Ovary (tissue), 3 donors: ENCODE results near the gene COMMD3.

Experiments used
- POLR2A ChIP-seq: fragments of 450-650 bp; IDR thresholded peaks from one replicate; pipeline ENCODE4 v1.6.1; 2017; ENCODE audit warnings: antibody characterized with exemption, mild to moderate bottlenecking, moderate library complexity
- TF ChIP-seq, protein P1 (sequence below), 3 donors: fragments of 450-650 bp in 2 of 3; fragments of 200-600 bp in 1 of 3; IDR thresholded peaks; one replicate each; pipeline versions ENCODE4 v1.5.1 to v1.8.0; 2016 to 2022; ENCODE audit warnings: antibody characterized with exemption in 3 of 3, mild to moderate bottlenecking in 1 of 3
- donor health status: DM: no; HTN: no; CAD: no.

DNA sequence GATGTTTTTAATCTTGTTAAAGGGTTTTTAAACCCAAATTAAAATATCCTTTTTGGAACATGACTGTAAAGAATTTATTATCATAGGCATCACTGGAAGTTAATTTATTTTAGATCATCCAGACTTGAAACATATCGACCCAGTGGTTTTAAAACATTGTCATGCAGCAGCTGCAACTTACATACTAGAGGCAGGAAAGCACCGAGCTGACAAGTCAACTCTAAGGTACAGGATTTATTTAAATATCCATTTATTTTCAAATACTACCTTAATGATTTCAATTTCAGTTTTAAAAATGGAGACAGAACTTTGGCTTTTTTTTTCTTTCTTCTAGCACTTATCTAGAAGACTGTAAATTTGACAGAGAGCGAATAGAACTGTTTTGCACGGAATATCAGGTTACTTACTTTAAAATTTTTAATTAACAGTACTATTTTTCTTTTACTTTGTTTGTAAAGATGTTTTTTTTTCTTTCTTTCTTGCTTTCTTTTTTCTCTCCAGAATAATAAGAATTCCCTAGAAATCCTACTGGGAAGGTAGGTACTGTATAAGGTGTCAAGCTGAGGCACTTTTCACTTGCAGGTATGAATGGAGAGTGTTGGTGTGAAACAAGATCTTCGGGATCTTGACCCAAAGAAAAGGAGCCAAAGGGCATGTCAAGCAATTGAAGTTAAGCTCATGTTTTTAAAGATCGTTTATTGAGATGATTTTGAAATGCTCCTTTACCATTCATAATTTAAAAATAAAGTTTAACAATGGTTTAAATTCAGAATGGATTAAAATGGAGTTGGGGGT lies 1.8 kb downstream of the COMMD3 start:
- TF ChIP-seq, protein P1, sequence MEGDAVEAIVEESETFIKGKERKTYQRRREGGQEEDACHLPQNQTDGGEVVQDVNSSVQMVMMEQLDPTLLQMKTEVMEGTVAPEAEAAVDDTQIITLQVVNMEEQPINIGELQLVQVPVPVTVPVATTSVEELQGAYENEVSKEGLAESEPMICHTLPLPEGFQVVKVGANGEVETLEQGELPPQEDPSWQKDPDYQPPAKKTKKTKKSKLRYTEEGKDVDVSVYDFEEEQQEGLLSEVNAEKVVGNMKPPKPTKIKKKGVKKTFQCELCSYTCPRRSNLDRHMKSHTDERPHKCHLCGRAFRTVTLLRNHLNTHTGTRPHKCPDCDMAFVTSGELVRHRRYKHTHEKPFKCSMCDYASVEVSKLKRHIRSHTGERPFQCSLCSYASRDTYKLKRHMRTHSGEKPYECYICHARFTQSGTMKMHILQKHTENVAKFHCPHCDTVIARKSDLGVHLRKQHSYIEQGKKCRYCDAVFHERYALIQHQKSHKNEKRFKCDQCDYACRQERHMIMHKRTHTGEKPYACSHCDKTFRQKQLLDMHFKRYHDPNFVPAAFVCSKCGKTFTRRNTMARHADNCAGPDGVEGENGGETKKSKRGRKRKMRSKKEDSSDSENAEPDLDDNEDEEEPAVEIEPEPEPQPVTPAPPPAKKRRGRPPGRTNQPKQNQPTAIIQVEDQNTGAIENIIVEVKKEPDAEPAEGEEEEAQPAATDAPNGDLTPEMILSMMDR (IDR thresholded peaks at IDR 0.05) = no peak
- no peak for TF ChIP-seq POLR2A
